Measurements from ENCODE around the gene TM4SF1. TPM values are rescaled to one million over a fixed set of nuclear protein-coding genes. Genes with fewer than 3 reads are reported as not detected.

The TM4SF1 gene
- total and polyA plus RNA-seq, 2 donors (not counting 1 experiment from before 2014, with no cell fraction given) = not detected

DNA sequence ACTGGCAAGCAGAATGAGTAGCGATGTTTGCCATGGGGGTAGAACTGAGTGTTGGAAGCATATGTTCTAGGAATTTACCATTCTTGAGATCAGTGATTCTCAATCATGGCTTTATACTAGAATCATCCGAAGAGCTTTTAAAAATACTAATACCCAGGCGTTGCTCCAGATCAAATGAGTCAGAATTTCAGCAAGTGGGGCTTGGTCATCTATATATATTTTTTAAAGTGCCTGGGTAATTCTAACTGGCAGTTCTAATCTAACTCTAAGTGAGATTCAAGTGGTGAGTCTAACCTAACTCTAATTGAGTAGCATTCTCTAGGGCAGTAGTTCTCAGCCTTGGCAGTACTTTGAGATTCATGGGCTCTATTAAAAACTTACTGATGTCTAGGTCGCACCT, 20.8 kb downstream of the TM4SF1 start:
- WGBS (ENCODE audit: insufficient coverage) = no CpG with 5 or more reads among the region's 4 CpGs
- H3K27ac ChIP-seq (ENCODE audit: low read length in 2 of 2) = no peak overlapping the region
- no peaks in the 10 kb centered on the region for H3K4me1 ChIP-seq (ENCODE audit: control insufficient read depth in 2 of 2, insufficient read depth in 2 of 2, low read length in 2 of 2)
- peaks cover 13% of the 10 kb centered on the region for H3K27me3 Mint-ChIP-seq
- POLR2A ChIA-PET = no interaction called here
- H3K36me3 ChIP-seq (replicated peaks in 1 of 2; ENCODE audit: control extremely low read depth in 1 of 2, control insufficient read depth in 1 of 2, extremely low read depth in 1 of 2, insufficient read depth in 2 of 2, low read length in 1 of 2) = no peaks in the 10 kb centered on the region
- no peaks in the 10 kb centered on the region for H3K9me3 Mint-ChIP-seq (ENCODE audit: insufficient read depth)
- DNase-seq = no peak
- H3K9me3 ChIP-seq (ENCODE audit: control extremely low read depth in 1 of 3, control insufficient read depth in 2 of 3, insufficient read depth in 1 of 3, low read length in 2 of 3) = peaks cover 0 to 4% (median 3%) of the 10 kb centered on the region in 3 donors
- TF ChIP-seq EZH2 (IDR thresholded peaks at IDR 0.05; ENCODE audit: borderline replicate concordance, insufficient read depth, low read depth, low read length, poor library complexity, severe bottlenecking) = no peak
- TF ChIP-seq, protein P1, sequence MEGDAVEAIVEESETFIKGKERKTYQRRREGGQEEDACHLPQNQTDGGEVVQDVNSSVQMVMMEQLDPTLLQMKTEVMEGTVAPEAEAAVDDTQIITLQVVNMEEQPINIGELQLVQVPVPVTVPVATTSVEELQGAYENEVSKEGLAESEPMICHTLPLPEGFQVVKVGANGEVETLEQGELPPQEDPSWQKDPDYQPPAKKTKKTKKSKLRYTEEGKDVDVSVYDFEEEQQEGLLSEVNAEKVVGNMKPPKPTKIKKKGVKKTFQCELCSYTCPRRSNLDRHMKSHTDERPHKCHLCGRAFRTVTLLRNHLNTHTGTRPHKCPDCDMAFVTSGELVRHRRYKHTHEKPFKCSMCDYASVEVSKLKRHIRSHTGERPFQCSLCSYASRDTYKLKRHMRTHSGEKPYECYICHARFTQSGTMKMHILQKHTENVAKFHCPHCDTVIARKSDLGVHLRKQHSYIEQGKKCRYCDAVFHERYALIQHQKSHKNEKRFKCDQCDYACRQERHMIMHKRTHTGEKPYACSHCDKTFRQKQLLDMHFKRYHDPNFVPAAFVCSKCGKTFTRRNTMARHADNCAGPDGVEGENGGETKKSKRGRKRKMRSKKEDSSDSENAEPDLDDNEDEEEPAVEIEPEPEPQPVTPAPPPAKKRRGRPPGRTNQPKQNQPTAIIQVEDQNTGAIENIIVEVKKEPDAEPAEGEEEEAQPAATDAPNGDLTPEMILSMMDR (IDR thresholded peaks at IDR 0.05) = no peak
- CTCF ChIA-PET = no interaction called here
- H3K4me1 Mint-ChIP-seq = no peaks in the 10 kb centered on the region
- no peaks in the 10 kb centered on the region for H3K79me2 ChIP-seq (ENCODE audit: control insufficient read depth, insufficient read depth, low read length)
- no peak overlapping the region for H3K4me2 ChIP-seq (replicated peaks; ENCODE audit: low read depth, low read length, poor library complexity, severe bottlenecking)
- H3K4me3 Mint-ChIP-seq = no peak overlapping the region
- intact Hi-C loops (cut with micrococcal nuclease) = no loop called here
- no peak overlapping the region for H3K9ac ChIP-seq (ENCODE audit: low read length)
- ATAC-seq (ENCODE audit: low read depth) = no peak
- H4K20me1 ChIP-seq (ENCODE audit: control insufficient read depth, insufficient read depth, low read length, poor library complexity, severe bottlenecking) = no peaks in the 10 kb centered on the region
- peaks cover 0 to 9% (median 0%) of the 10 kb centered on the region in 4 experiments for H3K27me3 ChIP-seq (replicated peaks in 1 of 4; ENCODE audit: control extremely low read depth in 1 of 4, control insufficient read depth in 3 of 4, insufficient read depth in 4 of 4, low read length in 3 of 4)
- no peak overlapping the region for H2AFZ ChIP-seq (ENCODE audit: insufficient read depth, low read depth, low read length, poor library complexity, severe bottlenecking)
- H3K4me3 ChIP-seq (ENCODE audit: control extremely low read depth in 1 of 5, extremely low read depth in 1 of 5, insufficient read depth in 1 of 5, low read depth in 2 of 5, low read length in 4 of 5) = no peak overlapping the region
- H3K27ac Mint-ChIP-seq = no peak overlapping the region

DNA sequence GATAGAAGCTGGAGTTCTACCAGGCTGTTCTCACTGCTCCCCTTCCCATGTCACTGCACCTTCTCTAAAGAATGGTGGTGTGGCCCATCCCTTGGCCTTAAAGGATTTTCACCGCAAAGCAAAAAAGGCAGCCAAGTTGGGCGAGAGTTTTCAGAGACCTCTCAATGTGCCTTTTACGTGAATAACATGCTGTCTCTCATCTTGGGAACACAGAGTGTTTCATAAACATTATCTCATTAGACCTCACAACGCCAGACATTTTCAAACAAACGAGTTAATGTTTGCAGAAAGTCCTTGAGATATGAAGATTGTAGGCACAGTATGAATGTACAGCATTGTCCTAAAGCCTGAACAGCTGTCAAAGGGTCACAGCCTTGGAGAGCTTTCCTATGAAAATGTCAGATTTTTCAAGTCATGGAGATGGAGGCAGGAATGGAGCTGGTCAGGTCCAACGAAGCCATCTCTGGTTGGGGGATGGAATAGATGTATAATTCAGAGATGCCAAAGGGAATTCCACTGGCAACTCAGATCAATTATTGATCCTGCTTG, 21.3 kb downstream of the TM4SF1 start:
- H4K20me1 ChIP-seq (ENCODE audit: control insufficient read depth, insufficient read depth, low read length, poor library complexity, severe bottlenecking) = no peaks in the 10 kb centered on the region
- H3K79me2 ChIP-seq (ENCODE audit: control insufficient read depth, insufficient read depth, low read length) = no peaks in the 10 kb centered on the region
- no peak overlapping the region for H3K27ac ChIP-seq (ENCODE audit: low read length in 2 of 2)
- H3K27me3 ChIP-seq (replicated peaks in 1 of 4; ENCODE audit: control extremely low read depth in 1 of 4, control insufficient read depth in 3 of 4, insufficient read depth in 4 of 4, low read length in 3 of 4) = peaks cover 0 to 4% (median 0%) of the 10 kb centered on the region in 4 experiments
- no peaks in the 10 kb centered on the region for H3K9me3 Mint-ChIP-seq (ENCODE audit: insufficient read depth)
- no peak overlapping the region for H3K4me2 ChIP-seq (replicated peaks; ENCODE audit: low read depth, low read length, poor library complexity, severe bottlenecking)
- H3K9ac ChIP-seq (ENCODE audit: low read length) = no peak overlapping the region
- ChIA-PET CTCF (no interaction called here), POLR2A (no interaction called here)
- peaks cover 0 to 4% (median 3%) of the 10 kb centered on the region in 3 donors for H3K9me3 ChIP-seq (ENCODE audit: control extremely low read depth in 1 of 3, control insufficient read depth in 2 of 3, insufficient read depth in 1 of 3, low read length in 2 of 3)
- H3K27me3 Mint-ChIP-seq = peaks cover 13% of the 10 kb centered on the region
- TF ChIP-seq EZH2 (IDR thresholded peaks at IDR 0.05; ENCODE audit: borderline replicate concordance, insufficient read depth, low read depth, low read length, poor library complexity, severe bottlenecking) = no peak
- TF ChIP-seq, protein P1 (IDR thresholded peaks at IDR 0.05) = no peak
- no peak overlapping the region for H3K4me3 ChIP-seq (ENCODE audit: control extremely low read depth in 1 of 5, extremely low read depth in 1 of 5, insufficient read depth in 1 of 5, low read depth in 2 of 5, low read length in 4 of 5)
- no peak for DNase-seq
- no peaks in the 10 kb centered on the region for H3K4me1 Mint-ChIP-seq
- intact Hi-C loops (cut with micrococcal nuclease) = no loop called here
- H2AFZ ChIP-seq (ENCODE audit: insufficient read depth, low read depth, low read length, poor library complexity, severe bottlenecking) = no peak overlapping the region
- 100% methylated on average over 3 of the region's 6 CpGs for WGBS (ENCODE audit: insufficient coverage)
- H3K4me3 Mint-ChIP-seq = no peak overlapping the region
- no peak for ATAC-seq (ENCODE audit: low read depth)
- H3K36me3 ChIP-seq (replicated peaks in 1 of 2; ENCODE audit: control extremely low read depth in 1 of 2, control insufficient read depth in 1 of 2, extremely low read depth in 1 of 2, insufficient read depth in 2 of 2, low read length in 1 of 2) = no peaks in the 10 kb centered on the region
- no peak overlapping the region for H3K27ac Mint-ChIP-seq
- H3K4me1 ChIP-seq (ENCODE audit: control insufficient read depth in 2 of 2, insufficient read depth in 2 of 2, low read length in 2 of 2) = no peaks in the 10 kb centered on the region

Data from B cell (primary cell).